Activated T-helper 1 cell treated with Interleukin-2 at 50 U/mL for 16 hours (primary cell): ENCODE data around the gene MBLAC1.
A peak's percentile ranks its signal among the peaks of the same experiment; 100 is the strongest.

Experiments
- DNase-seq: peaks from one replicate; pipeline ENCODE4 v3.0.0-alpha.2; 2020; ENCODE audit warnings: low read depth

The MBLAC1 gene

GRCh38 chr7:100171087-100171681, 44.4 kb downstream of the MBLAC1 start:
- DNase-seq = no peak

DNA sequence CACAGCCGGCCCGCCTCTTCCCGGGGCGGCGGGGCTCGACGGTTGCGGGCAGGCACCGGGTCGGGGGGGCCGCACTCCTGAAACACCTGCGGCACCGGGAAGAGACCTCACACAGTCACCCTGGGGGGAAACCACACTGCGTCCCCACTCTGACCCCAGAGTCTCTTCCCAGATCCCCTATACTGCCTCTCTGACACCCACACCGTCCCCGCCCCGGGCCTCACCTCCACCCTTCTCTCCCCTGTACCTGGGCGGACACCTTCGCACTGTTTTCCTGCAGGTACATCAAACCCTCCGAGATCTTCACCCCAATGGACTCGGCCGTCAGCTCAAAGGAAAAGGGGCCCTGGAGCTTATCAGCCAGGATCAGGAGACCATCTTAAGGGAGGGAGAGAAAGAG, 45.1 kb downstream of the MBLAC1 start:
- no peak for DNase-seq

DNA sequence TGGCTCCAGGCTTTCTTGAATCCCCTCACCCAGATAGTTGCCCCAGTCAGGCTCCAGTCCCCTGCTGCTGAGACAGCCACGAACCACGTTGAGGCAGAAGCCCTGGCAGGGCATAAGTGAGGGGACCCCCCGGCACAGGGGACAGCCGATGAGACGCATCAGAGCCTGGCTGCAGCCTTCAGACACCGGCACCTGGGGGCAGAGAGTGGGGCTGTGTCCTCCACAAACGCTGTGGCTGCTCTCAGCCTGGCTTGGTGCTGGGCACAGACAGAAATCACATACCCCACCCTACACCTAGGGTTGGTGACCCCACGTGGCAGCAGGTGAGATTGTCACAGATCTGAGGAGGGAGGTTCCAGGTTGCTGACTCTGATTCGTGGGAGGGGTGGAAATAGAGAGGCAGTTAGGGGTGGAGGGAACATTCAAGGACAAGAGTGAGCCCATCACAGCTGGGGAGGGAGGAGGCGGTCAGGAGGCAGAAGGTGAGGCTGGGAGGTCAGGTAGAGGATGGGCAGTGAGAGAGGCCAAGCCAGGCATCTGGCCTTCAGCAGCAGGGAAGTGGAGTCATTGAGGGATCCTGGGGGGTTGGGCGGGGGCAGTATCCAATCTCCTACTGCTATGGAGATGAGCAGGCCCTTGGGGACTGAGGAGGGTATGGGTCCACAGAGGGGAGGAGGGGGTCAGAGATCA, 47.2 kb downstream of the MBLAC1 start:
- DNase-seq = no peak

GRCh38 chr7:100174582-100174981, 47.8 kb downstream of the MBLAC1 start:
- DNase-seq = no peak

DNA sequence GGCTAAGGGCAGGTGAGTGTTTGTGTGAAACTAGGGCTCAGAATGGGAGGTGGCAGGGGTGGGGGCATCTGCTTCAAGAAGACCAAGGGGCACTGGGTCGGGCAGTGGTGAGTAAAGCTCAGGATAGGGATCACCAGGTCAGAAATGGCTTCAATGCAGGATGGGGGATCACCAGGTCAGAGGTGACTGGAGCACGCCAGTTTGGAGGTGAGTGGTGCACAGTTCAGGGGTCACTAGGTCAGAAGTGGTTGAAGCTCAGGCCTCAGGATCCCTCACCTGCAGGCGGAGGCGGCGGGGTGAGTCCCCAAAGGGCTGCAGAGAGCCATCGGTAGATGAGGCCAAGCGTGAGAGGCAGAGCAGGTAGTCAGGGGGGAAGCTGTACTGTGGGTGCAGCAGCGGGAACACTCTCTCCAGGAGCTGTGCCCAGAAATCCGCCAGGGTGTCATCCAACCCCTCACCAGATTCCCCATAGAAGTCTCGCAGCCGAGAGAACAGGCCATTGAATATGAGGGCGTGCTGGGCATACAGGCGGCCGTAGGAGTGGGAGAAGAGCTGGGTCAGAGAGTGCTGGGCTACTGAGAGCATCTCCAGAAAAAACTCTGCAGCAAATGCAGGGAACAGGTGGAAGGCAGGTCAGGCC, 48.6 kb downstream of the MBLAC1 start:
- no peak for DNase-seq

- DNase-seq = no peak
Observed at GRCh38 chr7:100176096-100177044, 49.6 kb downstream of the MBLAC1 start.

DNA sequence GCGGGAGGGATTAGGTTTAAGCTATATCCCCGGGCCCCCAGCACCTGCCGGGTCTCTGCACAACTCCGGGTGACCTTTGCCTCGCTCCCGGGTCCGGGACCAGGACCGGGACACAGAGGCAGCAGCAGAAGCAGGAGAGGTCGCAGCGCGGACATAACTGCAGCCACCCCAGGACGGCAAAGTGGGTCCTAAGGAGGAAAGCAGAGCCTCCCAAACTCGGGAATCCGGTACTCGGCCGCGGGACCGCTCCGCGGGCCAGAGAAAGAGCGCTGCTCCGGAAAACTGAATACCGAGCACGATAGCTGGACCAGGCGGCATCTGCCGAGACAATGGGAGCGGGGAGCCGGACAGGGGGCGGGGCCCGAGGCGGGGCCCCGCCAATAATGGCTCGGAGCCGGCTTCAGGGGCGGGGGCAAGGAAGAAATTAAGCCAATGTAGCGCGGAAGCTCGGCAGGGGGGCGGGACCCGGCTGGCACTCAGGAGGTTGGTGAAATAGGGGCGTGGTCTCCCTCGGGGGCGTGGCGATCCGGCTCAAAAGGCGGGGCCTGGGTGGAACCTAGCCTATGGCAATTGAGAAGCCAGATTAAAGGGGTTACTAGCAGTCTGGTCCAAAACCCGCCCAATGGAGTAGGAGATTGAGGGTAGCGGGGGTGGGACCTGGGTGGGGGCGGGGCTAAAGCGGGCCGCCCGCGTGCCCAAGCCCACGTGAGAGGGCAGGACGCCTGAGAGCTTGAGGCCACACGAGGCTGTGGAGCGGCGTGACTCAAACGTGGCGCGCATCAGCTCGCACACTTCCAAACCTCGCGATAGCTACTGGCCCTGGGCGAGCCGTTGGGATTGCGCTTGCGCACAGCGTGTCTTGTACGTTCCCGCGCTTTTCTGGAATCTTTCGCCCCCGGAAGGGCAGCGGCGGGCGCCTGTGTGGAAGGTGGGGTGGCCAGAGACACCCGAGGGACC, 50.6 kb downstream of the MBLAC1 start, which contains the start of the genes GPC2 and STAG3:
Gene GPC2, minus strand, starts transcription at position 337 of the 957 bp plus-strand sequence. Its CDS starts 182 bp downstream, at position 155.
Gene STAG3, plus strand, starts transcription at position 874 of the 957 bp plus-strand sequence. CDS start 2,639 bp downstream, outside the sequence.
- peak; percentile 92 for DNase-seq
